ENCODE results near the gene ZDHHC5.

- TF ChIP-seq SP1 (IDR thresholded peaks at IDR 0.05) (no peak), SP1 (CRISPR knock-in tag; IDR thresholded peaks at IDR 0.05) (no peak), HNRNPUL1 (IDR thresholded peaks at IDR 0.05; ENCODE audit: low read depth, low read length) (no peak), PRMT3 (CRISPR knock-in tag; IDR thresholded peaks at IDR 0.05; ENCODE audit: borderline replicate concordance, low read depth) (no peak), BHLHE40 (IDR thresholded peaks at IDR 0.05; ENCODE audit: low read length) (no peak)
These were observed 22.9 kb upstream of the ZDHHC5 start for GRCh38 chr11:57644748-57645688.
